ENCODE results near the gene IRF6.

- TF ChIP-seq POLR2A (IDR thresholded peaks at IDR 0.05; ENCODE audit: low read depth) (peak; percentile 52), CTCF (IDR thresholded peaks at IDR 0.05) (peak in 1 of 3 experiments; percentile 19), EP300 (IDR thresholded peaks at IDR 0.05) (no peak)
These were observed 21.4 kb downstream of the IRF6 start, which contains the start of gene C1orf74 for GRCh38 chr1:209784265-209785169.
